Brain microvascular endothelial cell (primary cell): ENCODE data around the gene FOXJ3.

ENCODE experiments used
- DNase-seq: peaks from one replicate; pipeline ENCODE4 v3.0.0-alpha.2; 2020
- H3K27ac ChIP-seq: fragments of 250-450 bp; sonication (Bioruptor Pico); 2 replicates; pipeline ENCODE4 v1.5.1; 2020; ENCODE audit warnings: mild to moderate bottlenecking, moderate library complexity
- H3K27me3 ChIP-seq: fragments of 250-450 bp; sonication (Bioruptor Pico); replicated peaks from 2 replicates; pipeline ENCODE4 v1.5.1; 2020; ENCODE audit warnings: mild to moderate bottlenecking
- H3K36me3 ChIP-seq: fragments of 250-450 bp; sonication (Bioruptor Pico); replicated peaks from 2 replicates; pipeline ENCODE4 v1.5.1; 2020; ENCODE audit warnings: mild to moderate bottlenecking
- H3K4me3 ChIP-seq: 2 replicates; pipeline ENCODE4 v1.5.1; 2011; ENCODE audit warnings: low read depth, mild to moderate bottlenecking, control low read depth, low read length, moderate library complexity
- CTCF ChIP-seq: IDR thresholded peaks from 2 replicates; pipeline ENCODE4 v1.5.1; 2011; ENCODE audit warnings: low read depth, mild to moderate bottlenecking, moderate library complexity, low read length, control low read depth, inconsistent platforms; ENCODE audit errors: missing control alignments
- in situ Hi-C: cut with HindIII; loops from 2 replicates; pipeline ENCODE4 v1.10.0; 2017; ENCODE audit warnings: low sequenced_read_pairs, low pct_ligation_motif_present

FOXJ3 gene

GRCh38 chr1:42223036-42223435 lies 112.0 kb downstream of the FOXJ3 start:
- no peaks in the 10 kb centered on the region for H3K36me3 ChIP-seq

GRCh38 chr1:42221952-42222606 lies 113.0 kb downstream of the FOXJ3 start:
- peak overlapping the region; percentile 61 for H3K27ac ChIP-seq
- no peaks in the 10 kb centered on the region for H3K36me3 ChIP-seq
- in situ Hi-C loops: no loop called here
- peak; percentile 73 for DNase-seq
- TF ChIP-seq CTCF: no peak
- H3K27me3 ChIP-seq: no peaks in the 10 kb centered on the region
- no peak overlapping the region for H3K4me3 ChIP-seq

More at GRCh38 chr1:42223036-42223435, 112.0 kb downstream of the FOXJ3 start:
- TF ChIP-seq CTCF: no peak
- DNase-seq: no peak
- Histone ChIP-seq H3K27me3 (no peaks in the 10 kb centered on the region), H3K27ac (no peak overlapping the region), H3K4me3 (no peak overlapping the region)
- in situ Hi-C loops: no loop called here

GRCh38 chr1:42221456-42221855 lies 113.6 kb downstream of the FOXJ3 start:
- H3K27ac ChIP-seq: no peak overlapping the region
- no peak overlapping the region for H3K4me3 ChIP-seq
- in situ Hi-C loops: no loop called here
- no peak for DNase-seq
- no peak for TF ChIP-seq CTCF
- H3K36me3 ChIP-seq: no peaks in the 10 kb centered on the region
- no peaks in the 10 kb centered on the region for H3K27me3 ChIP-seq

GRCh38 chr1:42219627-42220026 lies 115.4 kb downstream of the FOXJ3 start:
- TF ChIP-seq CTCF: no peak
- H3K27me3 ChIP-seq: no peaks in the 10 kb centered on the region
- no peak overlapping the region for H3K27ac ChIP-seq
- DNase-seq: no peak
- no peak overlapping the region for H3K4me3 ChIP-seq
- no peaks in the 10 kb centered on the region for H3K36me3 ChIP-seq
- in situ Hi-C loops: no loop called here

- no peak for TF ChIP-seq CTCF
- peak; percentile 69 for DNase-seq
- Histone ChIP-seq H3K4me3 (no peak overlapping the region), H3K36me3 (no peaks in the 10 kb centered on the region), H3K27me3 (no peaks in the 10 kb centered on the region), H3K27ac (peak overlapping the region; percentile 49)
- in situ Hi-C loops: no loop called here
Observed at GRCh38 chr1:42214447-42214871, 120.6 kb downstream of the FOXJ3 start.

- H3K27ac ChIP-seq: no peak overlapping the region
- peak; percentile 15 for DNase-seq
- in situ Hi-C loops: no loop called here
Observed at GRCh38 chr1:42211224-42211623, 123.8 kb downstream of the FOXJ3 start.

More at GRCh38 chr1:42211224-42211623, 123.8 kb downstream of the FOXJ3 start:
- H3K36me3 ChIP-seq: no peaks in the 10 kb centered on the region
- H3K27me3 ChIP-seq: no peaks in the 10 kb centered on the region
- no peak overlapping the region for H3K4me3 ChIP-seq
- TF ChIP-seq CTCF: no peak
